ENCODE data around the gene NRK.
"Not testable (repeated sequence)": the region's sequence is repeated elsewhere in the genome, so short reads cannot be mapped to it uniquely, and the experiment has no call there.

NRK gene

GRCh38 chrX:105975382-105975781 lies 153.0 kb downstream of the NRK start:
- H3K4me1 Mint-ChIP-seq, result no peaks in the 10 kb centered on the region

GRCh38 chrX:105981772-105982485 lies 159.6 kb downstream of the NRK start:
- H3K27ac Mint-ChIP-seq, result no peak overlapping the region
- no peaks in the 10 kb centered on the region for H3K4me1 Mint-ChIP-seq
- no peak overlapping the region for H3K4me3 Mint-ChIP-seq
- peaks cover 14% of the 10 kb centered on the region for H3K9me3 Mint-ChIP-seq
- DNase-seq (ENCODE audit: low spot score in 2 of 2) (no peak), ATAC-seq (no peak)
- no peaks in the 10 kb centered on the region for H3K36me3 Mint-ChIP-seq

More at GRCh38 chrX:105975382-105975781, 153.0 kb downstream of the NRK start:
- no peak for DNase-seq (ENCODE audit: low spot score in 2 of 2)
- H3K9me3 Mint-ChIP-seq, result peaks cover 15% of the 10 kb centered on the region
- no peaks in the 10 kb centered on the region for H3K36me3 Mint-ChIP-seq
- no peak for ATAC-seq
- H3K27ac Mint-ChIP-seq, result no peak overlapping the region
- H3K4me3 Mint-ChIP-seq, result no peak overlapping the region

- not testable (repeated sequence) for H3K27ac Mint-ChIP-seq; H3K9me3 Mint-ChIP-seq; DNase-seq (ENCODE audit: low spot score in 2 of 2)
These were observed 166.1 kb downstream of the NRK start for GRCh38 chrX:105988487-105988886.

GRCh38 chrX:105999294-105999693 lies 177.0 kb downstream of the NRK start:
- ATAC-seq (no peak), DNase-seq (ENCODE audit: low spot score in 2 of 2) (no peak)
- no peak overlapping the region for H3K4me3 Mint-ChIP-seq
- no peak overlapping the region for H3K27ac Mint-ChIP-seq
- H3K36me3 Mint-ChIP-seq, result no peaks in the 10 kb centered on the region
- H3K4me1 Mint-ChIP-seq, result no peaks in the 10 kb centered on the region
- H3K9me3 Mint-ChIP-seq, result peaks cover 6% of the 10 kb centered on the region

More at GRCh38 chrX:105988487-105988886, 166.1 kb downstream of the NRK start:
- ATAC-seq, H3K36me3 Mint-ChIP-seq, H3K4me3 Mint-ChIP-seq, H3K4me1 Mint-ChIP-seq: not testable (repeated sequence)

GRCh38 chrX:106000203-106000602 lies 177.9 kb downstream of the NRK start:
- no peaks in the 10 kb centered on the region for H3K36me3 Mint-ChIP-seq
- DNase-seq (ENCODE audit: low spot score in 2 of 2) (no peak), ATAC-seq (no peak)
- H3K27ac Mint-ChIP-seq, result no peak overlapping the region
- peaks cover 8% of the 10 kb centered on the region for H3K9me3 Mint-ChIP-seq
- no peaks in the 10 kb centered on the region for H3K4me1 Mint-ChIP-seq
- no peak overlapping the region for H3K4me3 Mint-ChIP-seq

- H3K9me3 Mint-ChIP-seq, ATAC-seq: not testable (repeated sequence)
These were observed 178.3 kb downstream of the NRK start for GRCh38 chrX:106000609-106001008.

GRCh38 chrX:106005684-106006083 lies 183.3 kb downstream of the NRK start:
- Mint-ChIP-seq H3K4me1 (no peaks in the 10 kb centered on the region), H3K27ac (no peak overlapping the region), H3K9me3 (peaks cover 10% of the 10 kb centered on the region), H3K4me3 (no peak overlapping the region), H3K36me3 (no peaks in the 10 kb centered on the region)
- DNase-seq (ENCODE audit: low spot score in 2 of 2) (no peak), ATAC-seq (no peak)

More at GRCh38 chrX:106000609-106001008, 178.3 kb downstream of the NRK start:
- not testable (repeated sequence) for H3K4me1 Mint-ChIP-seq; H3K27ac Mint-ChIP-seq; DNase-seq (ENCODE audit: low spot score in 2 of 2); H3K4me3 Mint-ChIP-seq; H3K36me3 Mint-ChIP-seq

GRCh38 chrX:106007815-106008214 lies 185.5 kb downstream of the NRK start:
- Mint-ChIP-seq H3K4me1 (no peaks in the 10 kb centered on the region), H3K4me3 (no peak overlapping the region), H3K27ac (no peak overlapping the region), H3K36me3 (no peaks in the 10 kb centered on the region), H3K9me3 (peaks cover 15% of the 10 kb centered on the region)
- ATAC-seq (no peak), DNase-seq (ENCODE audit: low spot score in 2 of 2) (no peak)

Data from stimulated activated effector memory CD8-positive, alpha-beta T cell treated with anti-CD3 and anti-CD28 coated beads, Interleukin-12 subunit alpha, Interleukin-12 subunit beta, amount 100 ng/mL, for 72 hours (primary cell).